GM12892 (cell line): ENCODE measurements around the gene FCHO1. TPM values are rescaled to one million over a fixed set of nuclear protein-coding genes. Genes with fewer than 3 reads are reported as not detected.

Source experiments
- DNase-seq: peaks from one replicate; pipeline ENCODE4 v3.0.0; 2011; ENCODE audit not compliant: insufficient read length
- FAIRE-seq: peaks from 2 replicates; lab custom pipeline; 2011; peaks lifted over from hg19 to GRCh38; lab: Jason Lieb, UNC
- POLR2A ChIP-seq: IDR thresholded peaks from 2 replicates; pipeline ENCODE4 v1.6.1; 2011; ENCODE audit warnings: low read depth, low read length, control low read depth
- POLR2AphosphoS5 ChIP-seq: IDR thresholded peaks from 2 replicates; pipeline ENCODE4 v1.6.1; 2011; ENCODE audit warnings: low read depth, low read length, control low read depth
- TAF1 ChIP-seq: IDR thresholded peaks from 2 replicates; pipeline ENCODE4 v1.6.1; 2011; ENCODE audit warnings: low read depth, mild to moderate bottlenecking, control low read depth, low read length, borderline replicate concordance
- polyA plus RNA-seq: library from polyadenylated mRNA; unstranded; fragments of >200 nt; gene quantifications from one replicate; pipeline ENCODE4 v1.2.1, GENCODE V29; 2012; ENCODE audit warnings: missing spikeins, inconsistent platforms; ENCODE audit not compliant: missing spikeins

FCHO1 gene
- polyA plus RNA-seq, result 19.9 TPM

GRCh38 chr19:17751103-17751911 lies at the start of gene FCHO1:
Gene FCHO1, plus strand, starts transcription at chr19:17751477. Its CDS starts 3,688 bp downstream, at chr19:17755165.
- FAIRE-seq (peak; percentile 98), DNase-seq (peak; percentile 58)
- TF ChIP-seq TAF1 (0 out of 2 replicates have a peak, but pooled peaks have one; percentile 26), POLR2AphosphoS5 (peak; percentile 59; the same call in 1 of the 2 replicates), POLR2A (peak; percentile 74; the same call in 1 of the 2 replicates)

GRCh38 chr19:17703824-17704463 lies 47.3 kb upstream of the FCHO1 start:
- no peak for DNase-seq
- peak; percentile 77 for FAIRE-seq
- no peak for TF ChIP-seq POLR2AphosphoS5

GRCh38 chr19:17706750-17707181 lies 44.5 kb upstream of the FCHO1 start:
- TF ChIP-seq TAF1, result no peak
- TF ChIP-seq POLR2AphosphoS5, result no peak
- no peak for TF ChIP-seq POLR2A
- no peak for FAIRE-seq
- DNase-seq, result no peak

GRCh38 chr19:17711851-17712250 lies 39.4 kb upstream of the FCHO1 start:
- FAIRE-seq (no peak), DNase-seq (no peak)
- TF ChIP-seq POLR2AphosphoS5, result no peak

GRCh38 chr19:17716309-17716929 lies 34.9 kb upstream of the FCHO1 start:
- FAIRE-seq, result no peak
- no peak for DNase-seq
- no peak for TF ChIP-seq TAF1

- FAIRE-seq (no peak), DNase-seq (no peak)
- TF ChIP-seq POLR2A (no peak), TAF1 (no peak), POLR2AphosphoS5 (no peak)
Measured at GRCh38 chr19:17718550-17718946, 32.7 kb upstream of the FCHO1 start.

GRCh38 chr19:17718947-17719711 lies 32.1 kb upstream of the FCHO1 start, which contains the start of gene MAP1S:
Gene MAP1S, plus strand, starts transcription at chr19:17719480. Its CDS starts 23 bp downstream, at chr19:17719503.
- TF ChIP-seq TAF1 (peak; percentile 70; the same call in 1 of the 2 replicates), POLR2AphosphoS5 (peak; percentile 61), POLR2A (peak; percentile 85)
- DNase-seq, result peak; percentile 91
- FAIRE-seq, result peak; percentile 84

- FAIRE-seq (no peak), DNase-seq (no peak)
- TF ChIP-seq TAF1 (no peak), POLR2A (no peak), POLR2AphosphoS5 (no peak)
Measured at GRCh38 chr19:17719730-17720400, 31.4 kb upstream of the FCHO1 start.

GRCh38 chr19:17720440-17720839 lies 30.8 kb upstream of the FCHO1 start:
- no peak for TF ChIP-seq TAF1
- TF ChIP-seq POLR2AphosphoS5, result no peak
- DNase-seq, result no peak
- FAIRE-seq, result peak; percentile 51

- TF ChIP-seq POLR2A, result no peak
- no peak for TF ChIP-seq TAF1
- TF ChIP-seq POLR2AphosphoS5, result no peak
- FAIRE-seq (no peak), DNase-seq (no peak)
Measured at GRCh38 chr19:17721111-17721628, 30.1 kb upstream of the FCHO1 start.
